GM23338 (cell line): ENCODE data around the gene DNAJC8. TPM values are rescaled to one million over a fixed set of nuclear protein-coding genes. Genes with fewer than 3 reads are reported as not detected.
A peak's percentile ranks its signal among the peaks of the same experiment; 100 is the strongest.

Source experiments
- ATAC-seq: fragments of 200-7000 bp; cut with Tn5 transposase; 3 replicates; pipeline ENCODE4 v1.9.1; 2020
- DNase-seq: peaks from one replicate; pipeline ENCODE4 v3.0.0-alpha.2; 2015; ENCODE audit warnings: low spot score
- H2AFZ ChIP-seq: fragments of 200-600 bp; sonication (generic); 2 replicates; pipeline ENCODE4 v1.8.0; 2016; ENCODE audit warnings: antibody characterized with exemption, mild to moderate bottlenecking, moderate library complexity
- H3F3A ChIP-seq: fragments of 200-600 bp; sonication (generic); replicated peaks from 2 replicates; pipeline ENCODE4 v1.8.0; 2017; ENCODE audit warnings: antibody characterized with exemption, mixed run types, low read depth
- H3K27ac ChIP-seq: fragments of 200-600 bp; sonication (generic); 2 replicates; pipeline ENCODE4 v1.6.1; 2016; ENCODE audit warnings: low read depth
- H3K27me3 ChIP-seq: fragments of 200-600 bp; sonication (generic); 2 replicates; pipeline ENCODE4 v1.8.0; 2016; ENCODE audit warnings: mild to moderate bottlenecking, mixed run types, moderate library complexity; ENCODE audit not compliant: insufficient read depth
- H3K36me3 ChIP-seq: fragments of 200-600 bp; sonication (generic); 2 replicates; pipeline ENCODE4 v1.8.0; 2016; ENCODE audit warnings: mild to moderate bottlenecking; ENCODE audit not compliant: insufficient read depth
- H3K4me1 ChIP-seq: fragments of 200-600 bp; sonication (generic); 2 replicates; pipeline ENCODE4 v1.8.0; 2016; ENCODE audit warnings: mild to moderate bottlenecking, moderate library complexity; ENCODE audit not compliant: insufficient read depth
- H3K4me2 ChIP-seq: fragments of 200-600 bp; sonication (generic); 2 replicates; pipeline ENCODE4 v1.7.1; 2017; ENCODE audit warnings: mixed run types
- H3K4me3 ChIP-seq: fragments of 200-600 bp; sonication (generic); 2 replicates; pipeline ENCODE4 v1.6.1; 2016; ENCODE audit warnings: mixed run types
- H3K79me2 ChIP-seq: fragments of 200-600 bp; sonication (generic); replicated peaks from 2 replicates; pipeline ENCODE4 v1.8.0; 2017; ENCODE audit warnings: mild to moderate bottlenecking; ENCODE audit not compliant: insufficient read depth
- H3K9me2 ChIP-seq: fragments of 200-600 bp; sonication (generic); 2 replicates; pipeline ENCODE4 v1.8.0; 2017; ENCODE audit not compliant: insufficient read depth
- H4K20me1 ChIP-seq: fragments of 200-600 bp; sonication (generic); replicated peaks from 2 replicates; pipeline ENCODE4 v1.8.0; 2017; ENCODE audit warnings: mild to moderate bottlenecking; ENCODE audit not compliant: insufficient read depth
- H3K27ac Mint-ChIP-seq: 2 replicates; pipeline ENCODE4 v1.8.0; 2020; ENCODE audit warnings: inconsistent platforms, mild to moderate bottlenecking, moderate library complexity, mixed read lengths
- H3K27me3 Mint-ChIP-seq: 3 replicates; pipeline ENCODE4 v1.8.0; 2022; ENCODE audit warnings: low read depth, mild to moderate bottlenecking, moderate library complexity, mixed read lengths, inconsistent platforms; ENCODE audit not compliant: insufficient read depth, poor library complexity
- H3K36me3 Mint-ChIP-seq: 3 replicates; pipeline ENCODE4 v1.8.0; 2021; ENCODE audit warnings: low read depth, mild to moderate bottlenecking, inconsistent platforms, moderate library complexity, mixed read lengths
- H3K4me1 Mint-ChIP-seq: 3 replicates; pipeline ENCODE4 v1.8.0; 2020; ENCODE audit warnings: mild to moderate bottlenecking, inconsistent platforms, mixed read lengths
- H3K4me3 Mint-ChIP-seq: 3 replicates; pipeline ENCODE4 v1.8.0; 2021; ENCODE audit warnings: moderate library complexity, mild to moderate bottlenecking, inconsistent platforms, mixed read lengths
- H3K9me3 Mint-ChIP-seq: 3 replicates; pipeline ENCODE4 v1.8.0; 2020; ENCODE audit warnings: moderate library complexity, mild to moderate bottlenecking, inconsistent platforms, mixed read lengths
- CREB1 ChIP-seq: fragments of 250-450 bp; sonication (Bioruptor Pico); IDR thresholded peaks from 2 replicates; pipeline ENCODE4 v1.5.0; 2020; ENCODE audit warnings: low read depth, mild to moderate bottlenecking, moderate library complexity
- CTCF ChIP-seq, 2 experiments: fragments of 200-600 bp in 1 of 2; sonication (generic) in 1 of 2; conservative IDR thresholded peaks; 2 replicates each; pipeline versions ENCODE4 v1.5.1 to v1.6.1; 2016 to 2017; ENCODE audit warnings: antibody characterized with exemption in 2 of 2, low read depth in 2 of 2, mild to moderate bottlenecking in 2 of 2, moderate library complexity in 1 of 2
- EZH2 ChIP-seq: fragments of 200-600 bp; sonication (generic); IDR thresholded peaks from one replicate; pipeline ENCODE4 v1.8.0; 2017; ENCODE audit warnings: antibody characterized with exemption, mild to moderate bottlenecking, low read depth; ENCODE audit not compliant: unreplicated experiment
- JUNB ChIP-seq: IDR thresholded peaks from one replicate; pipeline ENCODE4 v1.6.1; 2016; ENCODE audit warnings: antibody characterized with exemption; ENCODE audit not compliant: unreplicated experiment
- NANOG ChIP-seq: IDR thresholded peaks from 2 replicates; pipeline ENCODE4 v1.6.1; 2016; ENCODE audit warnings: antibody characterized with exemption, borderline replicate concordance
- POLR2AphosphoS5 ChIP-seq: IDR thresholded peaks from 2 replicates; pipeline ENCODE4 v1.6.1; 2016; ENCODE audit warnings: antibody characterized with exemption, low read depth
- STAT1 ChIP-seq: IDR thresholded peaks from one replicate; pipeline ENCODE4 v1.6.1; 2016; ENCODE audit warnings: antibody characterized with exemption; ENCODE audit not compliant: unreplicated experiment
- ZNF331 ChIP-seq: fragments of 250-450 bp; sonication (Bioruptor Pico); IDR thresholded peaks from 2 replicates; pipeline ENCODE4 v1.5.0; 2020; ENCODE audit warnings: low read depth, mild to moderate bottlenecking, moderate library complexity
- polyA plus RNA-seq: library from polyadenylated mRNA; unstranded; fragments of >200 nt; fragmentation: Nextera tagmentation; extraction: Ambion mirVana; gene quantifications from 2 replicates; pipeline ENCODE4 v1.2.1, GENCODE V29; 2016
- total RNA-seq: library from RNA; depleted of rRNA; stranded (reverse); fragments of >200 nt; shearing (Covaris generic); gene quantifications from 2 replicates; pipeline ENCODE4 v1.2.3, GENCODE V29; 2014
- TF ChIP-seq, protein P1 (sequence below): IDR thresholded peaks from one replicate; pipeline ENCODE4 v1.6.1; 2018; ENCODE audit warnings: antibody characterized with exemption; ENCODE audit not compliant: unreplicated experiment

The DNAJC8 gene
- total and polyA plus RNA-seq, 2 experiments from 2014 or later: 67.3 to 210 TPM

GRCh38 chr1:28175955-28176485 lies 56.8 kb downstream of the DNAJC8 start:
- TF ChIP-seq POLR2AphosphoS5 (no peak), JUNB (no peak), STAT1 (no peak), ZNF331 (CRISPR knock-in tag) (no peak), CTCF (conservative IDR thresholded peaks at IDR 0.05; ENCODE audit: low read depth in 2 of 2) (no peak), CREB1 (CRISPR knock-in tag) (no peak), EZH2 (no peak)
- TF ChIP-seq, protein P1, sequence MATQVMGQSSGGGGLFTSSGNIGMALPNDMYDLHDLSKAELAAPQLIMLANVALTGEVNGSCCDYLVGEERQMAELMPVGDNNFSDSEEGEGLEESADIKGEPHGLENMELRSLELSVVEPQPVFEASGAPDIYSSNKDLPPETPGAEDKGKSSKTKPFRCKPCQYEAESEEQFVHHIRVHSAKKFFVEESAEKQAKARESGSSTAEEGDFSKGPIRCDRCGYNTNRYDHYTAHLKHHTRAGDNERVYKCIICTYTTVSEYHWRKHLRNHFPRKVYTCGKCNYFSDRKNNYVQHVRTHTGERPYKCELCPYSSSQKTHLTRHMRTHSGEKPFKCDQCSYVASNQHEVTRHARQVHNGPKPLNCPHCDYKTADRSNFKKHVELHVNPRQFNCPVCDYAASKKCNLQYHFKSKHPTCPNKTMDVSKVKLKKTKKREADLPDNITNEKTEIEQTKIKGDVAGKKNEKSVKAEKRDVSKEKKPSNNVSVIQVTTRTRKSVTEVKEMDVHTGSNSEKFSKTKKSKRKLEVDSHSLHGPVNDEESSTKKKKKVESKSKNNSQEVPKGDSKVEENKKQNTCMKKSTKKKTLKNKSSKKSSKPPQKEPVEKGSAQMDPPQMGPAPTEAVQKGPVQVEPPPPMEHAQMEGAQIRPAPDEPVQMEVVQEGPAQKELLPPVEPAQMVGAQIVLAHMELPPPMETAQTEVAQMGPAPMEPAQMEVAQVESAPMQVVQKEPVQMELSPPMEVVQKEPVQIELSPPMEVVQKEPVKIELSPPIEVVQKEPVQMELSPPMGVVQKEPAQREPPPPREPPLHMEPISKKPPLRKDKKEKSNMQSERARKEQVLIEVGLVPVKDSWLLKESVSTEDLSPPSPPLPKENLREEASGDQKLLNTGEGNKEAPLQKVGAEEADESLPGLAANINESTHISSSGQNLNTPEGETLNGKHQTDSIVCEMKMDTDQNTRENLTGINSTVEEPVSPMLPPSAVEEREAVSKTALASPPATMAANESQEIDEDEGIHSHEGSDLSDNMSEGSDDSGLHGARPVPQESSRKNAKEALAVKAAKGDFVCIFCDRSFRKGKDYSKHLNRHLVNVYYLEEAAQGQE: no peak
- Mint-ChIP-seq H3K27me3 (peaks cover 8% of the 10 kb centered on the region), H3K4me1 (peaks cover 15% of the 10 kb centered on the region), H3K36me3 (no peaks in the 10 kb centered on the region), H3K27ac (no peak overlapping the region), H3K4me3 (no peak overlapping the region), H3K9me3 (no peaks in the 10 kb centered on the region)
- DNase-seq (no peak), ATAC-seq (no peak)
- Histone ChIP-seq H3K36me3 (no peaks in the 10 kb centered on the region), H4K20me1 (no peaks in the 10 kb centered on the region), H3K27me3 (no peaks in the 10 kb centered on the region), H3K4me2 (no peak overlapping the region), H3F3A (no peaks in the 10 kb centered on the region), H2AFZ (no peak overlapping the region), H3K4me3 (no peak overlapping the region), H3K27ac (no peak overlapping the region), H3K4me1 (peaks cover under 1% of the 10 kb centered on the region), H3K9me2 (no peaks in the 10 kb centered on the region), H3K79me2 (no peaks in the 10 kb centered on the region)

- H3K27ac ChIP-seq: no peak overlapping the region
- peak overlapping the region; percentile 37; the same call in 1 of the 2 replicates for H3K27ac Mint-ChIP-seq
- TF ChIP-seq NANOG: no peak
- no peak for TF ChIP-seq CTCF (conservative IDR thresholded peaks at IDR 0.05; ENCODE audit: low read depth in 2 of 2)
These were observed 58.9 kb downstream of the DNAJC8 start for GRCh38 chr1:28173980-28174297.

More at GRCh38 chr1:28173980-28174297, 58.9 kb downstream of the DNAJC8 start:
- H3K9me2 ChIP-seq: no peaks in the 10 kb centered on the region
- ATAC-seq: no peak
- no peaks in the 10 kb centered on the region for H3K79me2 ChIP-seq
- Mint-ChIP-seq H3K4me3 (no peak overlapping the region), H3K27me3 (peaks cover 8% of the 10 kb centered on the region), H3K36me3 (no peaks in the 10 kb centered on the region), H3K9me3 (no peaks in the 10 kb centered on the region), H3K4me1 (peaks cover 15% of the 10 kb centered on the region)
- no peak for DNase-seq
- no peaks in the 10 kb centered on the region for H3K27me3 ChIP-seq
- no peak overlapping the region for H3K4me2 ChIP-seq
- no peaks in the 10 kb centered on the region for H3K36me3 ChIP-seq
- no peaks in the 10 kb centered on the region; the same call in 1 of the 2 replicates for H3K4me1 ChIP-seq
- H3K4me3 ChIP-seq: no peak overlapping the region
- H2AFZ ChIP-seq: 0 out of 2 replicates have a peak overlapping the region, but pooled peaks have one; percentile 14
- no peaks in the 10 kb centered on the region for H3F3A ChIP-seq
- no peaks in the 10 kb centered on the region for H4K20me1 ChIP-seq
